Fibroblast of mammary gland (primary cell): ENCODE results near the gene CSNK1D.
A peak's percentile ranks its signal among the peaks of the same experiment; 100 is the strongest.

ENCODE experiments used
- DNase-seq: peaks from one replicate; pipeline ENCODE4 v3.0.0-alpha.2; 2010; ENCODE audit warnings: low read depth
- H3K4me3 ChIP-seq: 2 replicates; pipeline ENCODE4 v1.5.1; 2011; ENCODE audit warnings: low read depth, mild to moderate bottlenecking, low read length, moderate library complexity; ENCODE audit not compliant: control insufficient read depth
- TF ChIP-seq, protein P1 (sequence below): conservative IDR thresholded peaks from 2 replicates; pipeline ENCODE4 v1.5.1; 2011; ENCODE audit warnings: low read depth, low read length, inconsistent platforms; ENCODE audit not compliant: control insufficient read depth, insufficient read depth

The CSNK1D gene

DNA sequence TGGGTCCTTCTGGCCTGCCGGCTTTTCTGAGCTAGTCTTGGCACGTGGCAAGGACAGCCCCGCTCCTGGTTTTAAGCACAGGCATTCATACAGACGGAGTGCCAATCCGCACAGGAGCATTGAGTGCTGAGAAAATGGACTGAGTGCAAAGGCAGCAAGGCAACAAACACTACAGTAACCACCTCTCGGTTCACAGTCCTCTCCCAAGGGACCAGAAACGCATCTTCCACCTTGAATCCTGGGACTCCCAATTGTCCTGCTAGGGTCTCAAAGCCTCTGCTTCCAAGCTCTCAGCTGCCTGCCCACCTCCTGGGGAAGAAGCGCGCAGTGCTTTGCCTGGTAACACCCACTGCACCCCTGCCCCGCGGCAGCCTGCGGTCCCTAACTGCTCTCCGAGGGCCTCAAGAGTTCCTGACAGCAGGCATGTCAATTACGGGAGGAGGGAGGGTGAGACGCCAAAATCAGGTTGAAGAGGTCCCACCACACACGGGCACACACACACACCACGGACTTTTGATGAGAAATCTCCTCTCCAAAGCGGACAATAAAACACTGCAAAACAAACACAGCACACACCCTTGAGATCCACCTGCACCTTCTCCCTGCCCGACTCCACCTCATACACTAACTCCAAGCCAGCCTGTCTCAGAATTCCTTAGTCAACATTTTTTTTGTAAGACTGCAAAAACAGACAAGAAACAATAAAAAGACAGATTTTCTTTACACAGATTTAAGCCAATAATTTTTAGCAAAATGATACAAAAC is 29.7 kb downstream of the CSNK1D start:
- TF ChIP-seq, protein P1, sequence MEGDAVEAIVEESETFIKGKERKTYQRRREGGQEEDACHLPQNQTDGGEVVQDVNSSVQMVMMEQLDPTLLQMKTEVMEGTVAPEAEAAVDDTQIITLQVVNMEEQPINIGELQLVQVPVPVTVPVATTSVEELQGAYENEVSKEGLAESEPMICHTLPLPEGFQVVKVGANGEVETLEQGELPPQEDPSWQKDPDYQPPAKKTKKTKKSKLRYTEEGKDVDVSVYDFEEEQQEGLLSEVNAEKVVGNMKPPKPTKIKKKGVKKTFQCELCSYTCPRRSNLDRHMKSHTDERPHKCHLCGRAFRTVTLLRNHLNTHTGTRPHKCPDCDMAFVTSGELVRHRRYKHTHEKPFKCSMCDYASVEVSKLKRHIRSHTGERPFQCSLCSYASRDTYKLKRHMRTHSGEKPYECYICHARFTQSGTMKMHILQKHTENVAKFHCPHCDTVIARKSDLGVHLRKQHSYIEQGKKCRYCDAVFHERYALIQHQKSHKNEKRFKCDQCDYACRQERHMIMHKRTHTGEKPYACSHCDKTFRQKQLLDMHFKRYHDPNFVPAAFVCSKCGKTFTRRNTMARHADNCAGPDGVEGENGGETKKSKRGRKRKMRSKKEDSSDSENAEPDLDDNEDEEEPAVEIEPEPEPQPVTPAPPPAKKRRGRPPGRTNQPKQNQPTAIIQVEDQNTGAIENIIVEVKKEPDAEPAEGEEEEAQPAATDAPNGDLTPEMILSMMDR, result no peak
- H3K4me3 ChIP-seq, result no peak overlapping the region
- DNase-seq, result no peak

DNA sequence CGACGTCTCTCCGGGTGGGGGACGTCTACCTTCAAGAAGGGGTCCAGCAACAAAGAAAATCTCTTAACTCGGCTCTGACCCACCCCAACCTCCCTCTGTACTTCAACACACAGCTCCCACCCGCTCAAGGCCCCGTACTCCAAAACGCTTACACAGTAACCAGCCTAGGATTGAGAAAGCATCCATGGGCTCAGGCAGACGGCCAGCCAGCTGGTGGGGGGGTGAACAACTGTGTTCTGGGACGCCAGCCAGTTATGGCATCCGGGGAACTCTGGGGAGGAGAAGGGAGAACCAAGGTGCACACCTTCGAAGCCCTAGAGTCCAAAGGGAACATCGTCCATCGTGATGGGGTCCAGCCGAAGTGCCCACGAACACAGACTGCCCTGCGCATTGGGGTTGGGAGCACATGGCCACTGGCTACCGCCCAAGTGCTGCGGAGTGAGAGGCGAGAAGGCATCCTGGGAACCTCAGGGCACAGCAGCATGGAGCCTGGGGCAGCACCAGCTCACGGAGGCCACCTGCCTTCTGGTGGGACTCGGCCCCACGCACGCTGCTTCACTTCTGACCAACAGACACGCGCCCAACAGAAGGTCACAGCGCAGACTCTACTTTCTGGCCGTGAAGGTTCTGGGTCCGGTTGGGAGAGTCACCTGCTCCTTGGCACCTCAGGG is 30.4 kb downstream of the CSNK1D start:
- peak; percentile 89 for DNase-seq
- no peak overlapping the region for H3K4me3 ChIP-seq

DNA sequence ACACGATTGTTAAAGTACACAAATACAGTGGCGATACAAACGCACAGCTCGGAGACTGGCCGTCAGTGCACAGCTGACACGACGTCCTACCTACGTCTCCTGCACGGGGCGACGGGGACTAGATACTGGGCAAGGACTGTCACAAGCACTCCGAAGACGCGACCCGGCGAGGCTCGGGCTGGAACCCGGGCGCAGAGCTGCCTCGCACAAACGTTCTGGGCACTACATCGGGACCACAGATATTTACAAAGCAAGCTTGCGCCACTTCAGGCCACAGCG is 30.9 kb downstream of the CSNK1D start:
- DNase-seq, result no peak
- TF ChIP-seq, protein P1, result no peak
- H3K4me3 ChIP-seq, result no peak overlapping the region

More for the DNA sequence above, 30.4 kb downstream of the CSNK1D start:
- TF ChIP-seq, protein P1, result no peak

DNA sequence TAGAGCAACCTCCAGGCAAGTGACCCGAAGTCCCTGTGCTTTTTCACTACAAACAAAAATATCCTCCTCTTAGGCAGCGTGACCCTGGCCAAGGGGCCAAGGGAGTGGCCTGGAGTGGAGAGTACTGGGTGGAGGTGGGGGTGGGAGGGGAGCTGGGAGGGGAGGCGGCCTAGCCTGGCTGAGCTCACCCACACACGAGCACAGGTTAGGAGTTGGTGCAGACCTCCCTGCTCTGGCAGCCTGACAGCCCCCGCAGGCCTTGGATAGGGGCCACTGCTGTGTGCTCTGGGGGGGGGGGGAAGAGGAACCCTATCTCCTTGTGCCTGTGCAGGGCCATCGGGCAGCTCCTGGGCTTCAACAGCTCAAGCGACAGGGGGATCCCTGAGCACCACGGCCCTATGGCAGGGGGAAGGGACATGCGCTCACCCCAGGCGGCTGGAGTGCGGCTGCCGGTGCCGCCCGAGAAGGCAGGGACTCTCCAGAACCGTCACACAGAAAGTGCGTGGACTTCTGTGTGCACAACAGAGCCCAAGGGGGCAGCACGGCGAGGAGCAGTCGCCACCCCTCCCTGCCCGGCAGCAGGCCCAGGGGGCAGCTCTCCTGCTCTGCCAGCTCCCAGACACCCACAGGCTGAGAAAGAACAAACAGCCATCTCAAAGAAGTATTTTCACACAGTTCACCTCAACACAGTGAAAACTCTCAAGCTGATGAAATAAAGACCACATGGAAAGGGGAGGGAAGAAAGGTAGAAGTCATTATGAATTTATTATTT is 31.4 kb downstream of the CSNK1D start:
- DNase-seq, result peak; percentile 64
- TF ChIP-seq, protein P1, result no peak
- no peak overlapping the region for H3K4me3 ChIP-seq

DNA sequence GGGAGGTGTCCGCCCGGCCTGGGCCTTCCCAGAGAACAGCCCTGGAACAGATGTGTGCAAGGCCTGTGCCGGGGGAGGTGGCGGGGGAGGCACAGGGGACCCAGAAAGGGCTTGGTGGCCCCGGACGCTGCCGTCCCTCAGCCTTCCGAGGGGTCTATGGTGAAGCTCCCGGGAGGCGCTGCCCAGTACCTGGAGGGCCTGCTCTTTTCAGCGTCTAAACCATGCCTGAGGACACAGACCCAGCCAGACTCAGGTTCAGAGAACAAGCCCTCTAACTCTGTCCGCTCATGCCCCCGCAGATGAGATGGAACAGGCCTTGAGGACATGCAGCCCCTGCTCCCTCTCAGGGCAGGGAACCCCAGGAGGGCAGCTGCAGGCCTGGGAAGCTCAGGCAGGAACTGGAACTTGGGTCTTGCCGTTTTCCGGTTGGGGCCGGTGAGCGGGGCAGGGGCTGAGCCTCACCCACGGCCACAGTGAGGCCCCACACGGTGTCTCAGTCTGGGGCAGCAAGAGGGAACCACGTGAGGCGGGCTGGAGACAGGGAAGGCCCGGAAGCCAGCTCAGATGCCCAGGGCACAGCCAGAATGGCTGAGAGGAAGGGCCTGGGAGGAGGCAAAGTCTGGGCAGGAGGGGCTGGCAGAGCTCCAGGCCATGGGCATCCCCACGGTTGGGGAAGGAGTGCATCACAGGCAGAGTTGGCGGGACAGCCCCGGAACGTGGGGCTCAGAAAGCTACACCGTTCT is 32.1 kb downstream of the CSNK1D start:
- DNase-seq, result peak; percentile 71
- TF ChIP-seq, protein P1, result no peak
- no peak overlapping the region for H3K4me3 ChIP-seq

DNA sequence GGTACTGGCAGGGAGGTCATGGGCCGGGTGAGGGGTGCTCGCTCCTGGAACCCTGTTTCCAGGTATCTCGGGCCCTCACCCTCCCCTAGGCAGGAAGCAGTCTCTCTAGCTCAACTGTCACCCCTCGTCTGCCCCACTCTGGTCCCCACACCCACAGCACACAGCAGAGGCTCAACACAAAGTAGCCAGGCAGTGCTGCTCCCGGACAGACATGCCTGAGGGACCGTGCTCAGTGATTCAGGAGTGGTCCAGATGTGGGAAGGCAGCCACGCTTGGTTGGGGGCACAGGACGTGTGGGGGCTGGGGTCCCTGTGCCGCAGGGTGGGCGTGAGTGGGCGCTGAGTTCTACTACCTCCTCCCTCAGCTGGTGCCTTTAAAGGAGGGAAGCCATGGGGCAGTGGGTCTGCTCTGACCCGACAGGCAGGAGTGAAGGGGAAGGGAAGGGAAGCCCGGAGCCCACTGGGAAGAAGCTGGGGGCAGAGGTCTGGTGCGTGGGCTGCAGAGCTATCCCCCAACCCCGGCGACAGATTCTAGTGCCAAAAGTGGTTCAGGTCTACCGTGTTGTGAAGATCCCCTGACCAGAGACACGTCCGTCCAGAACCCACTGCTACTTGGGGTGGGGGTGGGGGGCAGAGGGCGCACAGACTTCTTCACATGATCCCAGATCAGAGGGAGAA is 32.9 kb downstream of the CSNK1D start:
- no peak overlapping the region for H3K4me3 ChIP-seq
- TF ChIP-seq, protein P1, result no peak
- no peak for DNase-seq
